ENCODE measurements around the gene CTSH.
"Not testable (repeated sequence)": the region's sequence is repeated elsewhere in the genome, so short reads cannot be mapped to it uniquely, and the experiment has no call there.

Gene CTSH

DNA sequence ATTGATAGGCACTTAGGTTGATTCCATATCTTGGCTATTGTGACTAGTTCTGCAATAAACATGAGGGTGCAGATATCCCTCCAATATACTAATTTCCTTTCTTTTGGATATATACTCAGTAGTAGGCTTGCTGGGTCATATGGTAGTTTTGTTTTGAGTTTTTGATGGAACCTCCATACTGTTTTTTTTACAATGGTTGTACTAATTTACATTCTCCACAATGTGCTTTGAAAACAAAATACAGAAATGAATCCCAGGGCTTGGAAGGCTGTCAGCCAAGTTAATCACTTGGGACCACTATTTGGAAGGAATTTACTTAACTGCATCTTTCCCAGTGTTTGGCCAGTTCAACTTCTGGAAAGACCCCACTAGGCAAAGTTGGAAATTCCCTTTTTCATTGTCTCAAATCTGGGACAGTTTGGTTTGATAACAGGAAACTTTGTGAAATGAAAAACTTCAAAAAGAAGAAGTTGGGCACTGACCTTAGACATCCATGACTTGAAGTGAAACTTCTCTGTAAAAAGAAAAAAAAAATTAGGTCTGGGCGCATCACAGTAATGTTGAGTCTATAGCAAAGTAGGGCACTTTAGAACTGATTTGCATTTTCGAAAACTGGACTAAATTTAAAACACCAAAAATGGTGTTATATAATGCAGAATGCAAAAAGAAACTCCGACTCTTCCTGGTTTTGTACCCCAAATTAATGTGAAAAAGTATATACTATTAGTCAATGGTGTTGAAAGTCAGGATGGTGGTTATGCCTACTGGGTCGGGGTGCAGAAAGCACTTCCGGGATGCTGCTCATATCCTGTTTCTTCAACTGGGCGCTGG is 6.0 kb downstream of the CTSH start:
- DNase-seq = no peak

DNA sequence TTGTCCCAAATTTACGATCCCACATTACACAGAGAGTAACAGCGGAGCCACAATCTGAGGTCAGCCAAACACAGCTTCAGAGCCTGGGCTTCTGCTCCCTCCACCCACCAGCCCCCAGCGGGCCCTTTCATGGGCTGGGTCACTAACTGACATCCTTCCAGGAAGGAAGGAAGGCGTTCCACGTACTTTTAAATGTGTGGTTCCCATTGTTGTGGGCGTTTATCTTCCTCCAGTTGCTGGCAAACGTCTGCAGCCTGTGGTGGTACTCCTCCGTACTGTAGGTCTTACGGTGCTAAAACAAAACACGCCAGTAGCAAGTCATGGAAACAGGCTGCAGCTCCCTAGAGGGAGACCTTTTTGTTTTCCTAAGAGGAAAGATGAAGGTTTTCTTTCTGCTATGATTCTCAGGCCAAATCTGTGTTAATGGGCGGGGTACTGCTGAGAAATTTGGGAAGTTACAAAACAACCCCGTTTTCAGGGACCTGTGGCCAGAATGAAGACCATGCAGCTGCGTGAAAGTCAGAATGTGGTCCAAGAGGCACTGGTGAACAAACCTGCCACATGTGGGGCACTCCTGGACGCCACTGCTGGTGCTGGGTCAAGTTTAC is 7.6 kb downstream of the CTSH start:
- no peak for DNase-seq

DNA sequence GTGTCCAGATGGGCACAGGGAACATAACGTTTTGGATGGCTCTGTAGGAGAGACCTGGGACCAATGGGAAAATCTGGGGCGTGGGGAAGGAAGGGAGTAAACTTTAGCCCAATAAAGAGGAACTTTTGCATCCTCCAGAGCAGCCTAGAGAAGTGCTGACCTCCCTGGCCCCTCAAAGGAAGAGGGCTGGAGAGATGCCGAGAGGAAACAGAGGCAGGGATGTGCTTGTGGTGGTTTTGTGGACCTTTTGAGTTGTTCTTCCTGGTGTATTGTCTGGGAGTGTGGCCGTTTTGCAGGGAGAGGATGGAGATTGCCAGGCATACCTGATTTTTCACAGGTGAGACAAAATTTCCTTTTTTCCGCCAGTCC is 10.2 kb downstream of the CTSH start:
- DNase-seq = no peak

DNA sequence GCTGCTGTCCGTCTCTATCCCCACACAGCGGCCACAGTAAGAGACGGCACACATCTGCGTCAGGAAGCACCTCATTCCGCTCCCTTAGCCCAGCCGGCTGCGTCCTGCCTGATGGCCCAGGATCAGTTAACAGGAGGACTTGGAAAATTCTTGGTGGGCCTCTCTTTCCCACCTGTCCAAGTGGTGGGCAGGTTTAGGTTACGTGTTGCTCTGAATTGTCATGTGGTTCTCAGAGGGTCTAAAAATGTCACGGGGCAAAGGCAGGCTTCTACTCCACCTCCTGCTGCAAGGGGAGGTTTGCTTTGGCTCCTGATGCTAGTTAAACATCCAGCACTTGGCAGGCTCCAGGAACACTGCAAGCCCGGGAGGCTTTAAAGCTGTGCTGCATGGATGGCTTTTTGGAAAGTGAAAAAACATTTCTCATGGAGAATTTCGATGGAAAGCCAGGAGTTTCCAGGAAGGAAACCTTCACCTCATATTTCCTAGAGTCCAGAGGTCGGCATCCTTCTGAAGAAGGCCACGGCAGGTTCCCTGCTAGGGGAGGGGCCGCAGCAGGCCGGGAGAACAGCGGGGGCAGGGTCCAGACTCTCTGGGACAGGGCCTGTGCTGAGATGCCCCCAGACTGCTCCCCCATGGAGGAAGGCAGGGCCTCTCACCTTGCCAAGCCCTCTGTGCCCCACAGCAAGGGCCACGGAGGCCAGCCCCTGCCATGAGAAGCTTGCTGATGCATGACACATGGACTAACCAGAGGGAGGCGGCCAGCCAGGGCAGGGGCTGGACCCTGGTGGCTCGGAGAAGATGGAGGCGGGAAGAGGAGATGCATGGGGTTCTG is 10.8 kb downstream of the CTSH start:
- DNase-seq = no peak

DNA sequence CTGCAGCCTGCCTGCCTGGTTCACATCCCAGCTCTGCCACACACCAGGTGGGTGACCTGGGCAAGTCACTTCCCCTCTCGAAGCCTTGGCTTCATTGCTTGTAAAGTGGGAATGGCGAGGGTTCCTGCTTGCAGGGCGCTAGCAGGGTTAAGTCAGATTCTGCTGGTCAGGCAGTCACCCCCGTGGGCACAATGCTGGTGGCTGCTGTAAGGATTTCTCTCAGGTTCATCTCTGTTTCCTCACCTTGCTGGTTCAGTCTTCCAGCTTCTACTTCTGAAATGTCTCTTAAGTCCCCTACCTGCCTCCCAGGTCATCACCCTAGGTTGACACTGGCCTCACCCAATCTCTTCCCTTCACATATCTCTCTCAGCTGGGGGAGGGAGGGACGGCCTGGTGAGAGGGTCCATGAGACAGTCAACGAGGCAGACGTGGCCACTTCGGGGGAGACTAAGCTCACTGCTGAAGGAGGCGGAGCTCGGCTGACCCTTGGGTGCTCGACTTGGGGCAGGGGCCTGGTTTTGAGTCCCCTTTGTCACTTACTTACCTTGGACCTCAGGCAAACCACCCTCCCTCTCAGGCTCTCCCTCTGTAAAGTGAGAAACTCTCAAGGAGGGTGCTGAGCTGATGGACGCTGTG is 11.5 kb downstream of the CTSH start:
- no peak for DNase-seq

DNA sequence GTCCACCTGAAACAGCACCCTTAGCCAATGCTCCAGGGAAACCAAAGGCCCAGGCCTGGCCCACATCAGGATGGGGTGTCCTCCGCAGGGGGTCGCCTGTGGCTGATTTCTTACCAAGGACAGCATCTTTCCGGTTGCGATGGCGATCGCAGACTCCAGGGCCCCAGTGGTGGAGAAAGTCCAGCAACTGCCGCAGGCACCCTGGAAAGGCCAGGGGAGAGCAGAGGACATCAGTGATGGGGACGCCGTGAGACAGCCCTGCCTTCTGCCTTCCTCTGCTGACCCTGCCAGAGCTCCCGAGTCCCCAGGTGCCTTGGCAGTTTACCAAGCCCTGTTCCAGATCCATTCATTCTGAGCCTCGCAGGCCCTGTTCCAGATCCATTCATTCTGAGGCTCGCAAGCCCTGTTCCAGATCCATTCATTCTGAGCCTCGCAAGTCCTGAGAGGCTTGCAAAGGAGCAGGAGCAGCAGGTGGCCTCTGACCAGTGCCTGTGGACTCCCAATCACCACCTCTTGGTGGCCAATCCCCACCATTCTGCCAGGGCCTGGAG is 12.5 kb downstream of the CTSH start:
- no peak for DNase-seq

DNA sequence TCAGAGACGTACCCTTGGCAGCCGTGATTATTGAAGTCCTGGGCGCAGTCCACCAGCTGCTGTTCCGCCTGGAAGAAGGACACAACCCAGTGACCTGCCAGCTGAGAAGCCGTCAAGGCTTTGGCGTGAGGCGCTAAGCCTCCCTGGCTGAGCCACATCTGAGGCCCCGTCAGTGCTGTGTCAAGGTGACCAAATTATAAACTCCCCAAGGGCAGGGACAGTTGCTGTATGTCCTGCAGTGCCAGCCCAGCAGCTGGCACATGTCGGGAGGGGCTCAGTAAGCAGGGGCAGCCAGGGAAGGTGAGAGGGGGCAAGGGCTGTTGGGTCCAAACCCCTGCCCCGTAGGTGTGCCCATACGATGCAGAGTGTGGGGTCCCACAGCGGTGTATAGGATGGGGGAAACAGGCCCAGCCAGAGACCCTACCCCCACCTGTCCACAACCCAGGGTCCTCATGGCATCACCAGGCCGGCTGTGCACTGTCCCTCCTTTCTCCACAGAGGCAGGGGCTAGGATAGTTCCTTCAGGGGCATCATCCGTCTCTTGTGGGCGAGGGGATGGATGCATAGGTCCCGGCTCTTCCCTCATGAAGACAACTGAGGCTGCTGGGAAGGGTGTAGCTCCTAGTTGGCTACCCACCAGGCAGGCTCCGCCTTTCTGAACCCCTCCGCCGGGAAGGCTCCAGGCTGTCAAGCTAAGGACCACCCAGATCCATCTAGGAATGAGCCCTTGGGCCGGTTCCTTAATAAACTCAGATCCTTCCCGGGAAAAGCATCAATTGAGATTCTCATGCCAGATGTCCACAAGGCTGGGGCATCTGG is 13.2 kb downstream of the CTSH start:
- no peak for DNase-seq

DNA sequence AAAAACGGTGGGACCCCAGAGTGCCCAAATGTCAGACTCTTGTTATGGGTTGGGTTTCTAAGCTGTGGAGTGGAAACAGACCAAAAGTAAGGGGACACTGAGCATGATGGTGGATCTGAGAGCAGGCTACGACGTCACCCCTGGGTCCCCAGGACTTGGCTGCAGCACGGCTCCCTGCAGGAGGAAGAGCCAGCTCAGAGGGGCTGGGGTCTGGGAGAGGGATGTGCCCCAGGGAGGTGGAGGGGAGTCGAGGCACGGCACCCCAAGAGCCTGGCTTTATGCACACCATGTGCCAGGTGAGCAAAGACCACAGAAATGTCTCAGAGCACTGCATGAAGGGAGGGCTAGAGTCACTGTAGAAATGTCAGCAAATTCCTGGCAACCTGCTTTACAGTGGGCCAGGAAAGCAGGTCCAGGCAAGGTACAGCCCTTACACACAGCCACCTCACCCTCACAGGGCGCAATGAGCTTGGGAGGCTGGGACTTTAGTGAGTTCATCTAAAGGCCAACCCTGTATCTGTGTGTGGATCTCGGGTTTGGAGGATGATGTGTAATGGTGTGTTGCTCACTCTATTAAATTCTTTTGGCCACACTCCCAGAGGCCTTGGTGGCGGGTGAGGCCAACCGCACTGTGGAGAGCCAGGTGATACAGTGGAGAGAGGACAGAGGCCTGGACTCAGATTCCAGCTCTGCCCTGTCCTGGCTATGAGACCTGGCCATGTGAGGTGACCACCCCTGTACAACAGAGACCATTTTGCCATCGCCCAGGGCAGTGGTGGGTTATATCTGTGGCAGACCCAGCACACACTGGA is 14.1 kb downstream of the CTSH start:
- peak in 1 of 2 experiments; percentile 30 for DNase-seq

DNA sequence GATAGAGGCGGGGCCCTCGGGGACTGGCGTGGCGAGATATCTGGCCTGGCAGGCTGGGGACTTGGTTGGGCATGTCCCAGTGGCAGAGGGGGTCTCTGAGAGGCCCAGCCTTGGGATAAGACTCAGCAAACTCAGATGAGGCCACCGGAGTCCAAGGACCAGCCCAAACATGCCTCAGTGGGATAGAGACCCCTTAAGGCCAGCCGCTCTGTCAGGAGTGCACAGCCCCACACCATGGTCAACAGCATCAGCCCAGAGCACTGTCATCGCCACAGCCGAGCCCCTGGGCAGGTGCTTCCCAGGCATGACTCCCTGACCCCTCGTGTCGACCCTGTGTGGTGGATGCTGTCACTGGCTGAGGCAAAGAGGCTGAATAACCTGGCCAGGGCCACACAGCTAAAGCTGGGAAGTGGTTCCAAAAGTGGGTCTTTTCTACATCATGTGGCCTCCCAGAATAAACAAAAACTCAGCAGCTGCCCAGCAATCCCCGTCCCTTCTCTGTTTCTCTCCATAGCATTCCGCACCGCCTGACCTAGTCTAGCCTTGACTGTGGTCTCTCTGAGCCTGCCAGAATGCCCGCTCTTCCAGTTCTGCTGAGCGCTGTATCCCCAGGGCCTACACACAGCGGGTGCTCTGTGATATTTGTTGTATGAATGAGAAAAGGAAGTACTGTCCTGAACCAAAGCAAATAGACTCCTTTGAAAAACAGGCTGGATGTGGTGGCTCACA is 15.1 kb downstream of the CTSH start:
- no peak for DNase-seq

DNA sequence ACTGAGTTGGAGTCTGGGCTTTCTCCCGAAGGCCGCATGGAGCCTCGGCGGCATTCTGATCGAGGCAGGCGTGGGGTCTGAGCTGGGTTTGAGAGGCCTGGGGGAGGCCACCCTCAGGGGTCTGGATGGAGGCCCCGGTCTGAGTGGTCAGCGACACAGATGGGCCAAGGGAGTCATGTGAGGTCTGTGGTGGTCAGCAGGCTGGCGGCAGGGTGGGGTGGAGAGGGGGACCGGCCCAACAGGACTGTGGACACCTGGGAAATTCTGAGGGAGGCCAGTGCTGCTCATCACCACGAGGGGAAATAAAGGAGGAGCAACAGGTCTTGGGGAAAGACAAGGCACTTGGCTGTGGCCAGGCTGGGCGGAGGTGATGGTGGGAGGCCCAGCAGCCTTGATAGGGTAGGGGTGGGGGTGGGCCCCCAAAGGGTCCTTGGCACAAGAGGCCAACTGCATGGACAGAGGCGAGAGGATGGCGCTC is 16.2 kb downstream of the CTSH start:
- DNase-seq = no peak

DNA sequence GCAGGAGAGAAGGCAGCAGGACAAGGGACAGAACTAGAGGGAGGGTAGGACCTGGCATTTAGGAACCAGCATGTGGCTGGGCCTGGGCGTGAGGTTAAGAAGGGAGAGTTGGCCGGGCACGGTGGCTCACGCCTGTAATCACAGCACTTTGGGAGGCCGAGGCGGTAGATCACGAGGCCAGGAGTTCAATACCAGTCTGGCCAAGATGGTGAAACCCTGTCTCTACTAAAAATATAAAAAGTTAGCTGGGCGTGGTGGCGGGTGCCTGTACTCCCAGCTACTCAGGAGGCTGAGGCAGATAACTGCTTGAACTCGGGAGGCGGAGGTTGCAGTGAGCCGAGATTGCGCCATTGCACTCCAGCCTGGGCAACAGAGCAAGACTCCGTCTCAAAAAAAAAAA is 16.7 kb downstream of the CTSH start:
- not testable (repeated sequence) for DNase-seq

DNA sequence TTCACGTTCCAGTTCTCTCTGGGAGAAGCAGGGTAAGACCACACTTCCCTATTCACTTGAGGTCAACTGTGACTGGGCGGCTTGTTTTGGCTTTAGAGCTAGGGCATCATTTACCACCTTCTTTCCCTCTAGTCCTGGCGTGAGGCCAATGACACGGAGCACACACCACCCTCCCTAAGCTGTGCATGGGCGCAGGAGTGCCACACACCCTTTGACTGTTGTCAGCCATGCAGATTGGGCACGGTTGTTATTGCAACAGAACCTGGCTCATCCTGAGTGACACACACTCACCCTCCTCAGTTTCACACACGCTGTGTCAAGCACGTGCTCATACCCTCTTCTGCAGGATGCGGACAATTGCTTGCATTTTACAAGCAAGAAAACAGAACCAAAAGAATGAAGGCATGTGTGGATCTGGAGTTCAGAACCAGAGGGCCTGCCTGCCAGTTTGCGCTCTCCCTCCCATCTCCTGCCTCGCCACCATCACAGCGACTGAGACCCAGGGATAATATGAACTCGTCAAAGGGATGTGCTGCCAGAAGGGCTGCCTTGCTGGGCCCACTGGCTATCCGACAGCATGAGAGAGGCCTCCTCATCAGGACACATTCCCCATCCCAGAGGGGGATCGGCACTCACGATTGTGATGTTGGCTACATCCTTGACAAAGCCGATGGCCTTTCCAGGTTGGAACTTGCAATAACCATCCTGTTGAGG is 17.6 kb downstream of the CTSH start:
- no peak for DNase-seq

DNA sequence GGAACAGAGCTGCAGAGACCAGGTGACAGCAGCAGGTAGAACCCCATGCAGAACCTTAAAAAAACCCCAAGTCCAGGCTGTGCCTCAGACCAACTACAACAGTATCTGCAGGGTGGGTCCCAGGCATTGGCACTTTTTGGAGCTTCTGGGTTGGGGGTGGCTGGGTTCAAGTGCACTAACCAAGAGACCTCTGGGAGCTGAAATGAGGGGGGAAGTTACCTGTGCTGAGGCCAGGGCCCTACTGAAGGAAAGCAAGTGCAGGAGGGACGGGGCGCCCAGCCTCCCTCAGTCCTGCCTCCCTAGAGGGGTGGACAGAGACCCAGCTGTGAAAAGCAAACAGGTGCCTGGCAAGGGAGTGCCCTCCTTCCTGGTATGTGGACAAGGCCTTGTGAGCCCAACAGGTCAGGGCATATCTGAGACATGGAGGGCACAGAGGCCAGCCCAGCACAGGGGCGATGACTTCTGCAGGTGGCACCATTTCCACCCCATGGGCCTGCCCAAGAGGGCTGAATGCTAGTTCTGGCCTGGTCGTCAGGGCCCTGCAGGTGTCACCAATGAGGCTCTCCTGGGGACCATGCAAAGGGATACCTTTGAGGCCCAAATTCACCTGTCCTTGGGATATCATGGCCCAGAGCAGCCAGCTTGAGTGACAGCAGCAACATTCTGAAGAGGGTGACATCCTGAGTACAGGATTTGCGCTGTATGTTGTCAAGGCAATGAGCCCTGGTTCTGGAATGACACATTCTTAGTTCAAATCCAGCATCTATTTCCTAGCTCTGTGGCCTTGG is 18.7 kb downstream of the CTSH start:
- no peak for DNase-seq

DNA sequence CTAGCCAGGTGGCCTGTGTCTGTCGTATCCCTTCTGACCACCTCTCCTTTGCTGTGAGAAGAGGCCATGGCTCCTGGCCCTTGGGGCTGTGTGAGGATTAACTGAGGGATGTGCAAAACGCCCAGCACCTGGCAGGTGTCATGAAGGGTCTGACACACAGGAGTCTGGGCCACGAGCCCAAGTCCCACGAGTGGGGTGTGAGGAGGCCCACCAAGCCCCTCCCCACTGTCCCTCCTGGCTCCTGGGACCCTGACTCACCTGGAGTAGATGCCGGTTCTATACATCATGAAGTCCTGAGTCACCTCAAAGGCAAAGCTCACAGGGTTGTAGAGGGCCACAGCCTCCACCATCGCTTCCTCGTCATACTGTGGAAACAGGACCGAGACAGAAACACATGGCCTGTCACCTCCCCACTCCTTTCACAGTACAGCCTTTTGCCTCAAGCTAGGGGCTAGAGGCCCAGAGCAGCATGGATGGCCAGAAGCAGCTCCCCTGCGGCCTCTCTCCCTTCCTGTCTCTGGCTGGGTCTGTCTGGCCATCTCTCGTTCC is 19.7 kb downstream of the CTSH start:
- no peak for DNase-seq

DNA sequence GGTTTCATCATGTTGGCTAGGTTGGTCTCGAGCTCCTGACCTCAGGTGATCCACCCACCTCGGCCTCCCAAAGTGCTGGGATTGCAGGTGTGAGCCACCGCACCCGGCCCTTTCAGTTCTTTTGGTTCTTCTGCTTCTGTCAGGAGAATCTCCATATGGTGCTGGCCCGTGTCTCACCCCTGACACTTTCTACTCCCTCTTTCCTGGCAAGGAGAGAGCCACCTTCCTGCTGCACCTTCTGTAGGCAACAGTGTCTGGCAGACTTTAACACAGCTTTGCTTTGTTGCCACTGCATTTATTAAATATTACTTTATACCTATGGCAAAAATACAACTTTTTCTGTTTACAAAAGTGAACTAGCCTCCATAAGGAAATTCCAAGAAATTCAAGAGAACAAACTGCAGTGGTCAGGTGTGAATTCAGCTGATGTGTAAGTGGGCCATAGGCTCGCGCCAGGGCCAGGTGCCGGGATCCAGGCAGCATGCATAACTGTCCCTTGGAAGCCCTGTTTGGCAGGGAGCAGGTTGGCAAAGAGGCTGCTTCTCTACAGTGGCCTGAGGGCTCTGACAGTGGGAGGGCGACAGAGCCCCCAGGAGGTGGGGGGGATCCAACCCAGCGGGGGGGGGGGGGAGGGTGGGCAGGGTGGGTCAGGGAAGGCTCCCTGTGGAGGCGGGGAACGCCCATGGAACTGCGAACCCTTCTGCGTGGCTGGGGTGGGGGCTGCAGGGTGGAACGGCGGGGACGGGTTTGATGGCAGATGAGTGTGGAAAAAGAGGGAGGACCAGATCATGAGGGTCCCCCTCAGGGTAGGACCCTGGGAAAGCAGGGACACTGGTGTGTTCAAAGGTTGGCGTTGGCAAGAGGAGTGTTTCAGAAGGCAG is 21.1 kb downstream of the CTSH start:
- DNase-seq = no peak

DNA sequence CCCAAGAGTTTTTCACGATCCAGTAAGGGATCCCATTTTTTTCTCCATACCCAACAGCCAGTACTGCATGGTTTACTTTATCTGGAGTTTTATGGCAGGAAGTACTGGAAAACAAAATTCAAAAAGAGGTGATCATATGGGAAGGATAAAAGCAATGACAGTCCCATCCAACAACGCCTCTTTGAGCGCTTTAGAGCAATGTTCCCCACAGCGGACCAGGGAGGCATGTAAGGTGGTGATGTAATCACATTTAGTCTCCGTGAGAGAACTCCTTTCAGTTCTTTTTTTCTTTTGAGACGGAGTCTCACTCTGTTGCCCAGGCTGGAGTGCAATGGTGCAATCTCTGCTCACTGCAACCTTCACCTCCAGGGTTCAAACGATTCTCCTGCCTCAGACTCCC is 21.8 kb downstream of the CTSH start:
- no peak for DNase-seq

DNA sequence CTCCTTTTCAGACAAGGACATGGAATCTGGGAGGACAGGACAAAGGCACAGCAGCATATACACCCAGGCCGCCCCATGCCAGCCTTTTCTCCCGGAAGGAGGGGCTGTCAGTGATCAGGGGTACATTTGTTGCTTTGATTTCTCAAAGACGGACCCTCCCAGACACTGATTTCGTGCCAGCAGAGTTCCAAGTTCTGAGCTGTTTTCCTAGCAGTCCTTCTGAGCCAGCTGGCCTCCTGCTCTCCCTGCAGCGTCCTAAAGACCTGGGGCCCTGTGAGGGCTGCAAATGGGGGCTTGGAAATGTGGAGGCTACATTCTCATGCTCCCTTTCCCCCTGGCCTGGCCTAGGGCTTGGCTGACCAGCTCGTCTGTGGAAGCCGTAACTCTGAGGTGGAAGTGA is 22.3 kb downstream of the CTSH start:
- no peak for DNase-seq

Measured in SW 1271 (cell line).